OCI-M2 (cell line): ENCODE results near the gene TP53BP2.

ENCODE experiments used
- DNase-seq: peaks from one replicate; lab custom pipeline; 2025; ENCODE audit not compliant: unreplicated experiment; lab: John Stamatoyannopoulos, UW

The TP53BP2 gene

GRCh38 chr1:223770621-223771315 lies 75.0 kb downstream of the TP53BP2 start:
- DNase-seq = no peak

- DNase-seq = no peak
These were observed 79.9 kb downstream of the TP53BP2 start for GRCh38 chr1:223765719-223766340.

- no peak for DNase-seq
These were observed 80.6 kb downstream of the TP53BP2 start for GRCh38 chr1:223765036-223765718.

GRCh38 chr1:223763881-223764280 lies 81.9 kb downstream of the TP53BP2 start:
- DNase-seq = no peak

- no peak for DNase-seq
These were observed 82.5 kb downstream of the TP53BP2 start for GRCh38 chr1:223763251-223763650.

- no peak for DNase-seq
These were observed 84.3 kb downstream of the TP53BP2 start for GRCh38 chr1:223761411-223761810.

- DNase-seq = no peak
These were observed 84.9 kb downstream of the TP53BP2 start for GRCh38 chr1:223760833-223761232.

GRCh38 chr1:223759273-223759672 lies 86.5 kb downstream of the TP53BP2 start:
- DNase-seq = no peak

- no peak for DNase-seq
These were observed 87.0 kb downstream of the TP53BP2 start for GRCh38 chr1:223758734-223759133.

GRCh38 chr1:223756806-223757700 lies 88.7 kb downstream of the TP53BP2 start:
- DNase-seq = no peak

GRCh38 chr1:223755992-223756775 lies 89.6 kb downstream of the TP53BP2 start:
- DNase-seq = no peak

- no peak for DNase-seq
These were observed 90.3 kb downstream of the TP53BP2 start for GRCh38 chr1:223755432-223755792.

GRCh38 chr1:223754681-223755431 lies 90.9 kb downstream of the TP53BP2 start:
- DNase-seq = no peak

- no peak for DNase-seq
These were observed 92.8 kb downstream of the TP53BP2 start for GRCh38 chr1:223752721-223753515.

- DNase-seq = no peak
These were observed 94.1 kb downstream of the TP53BP2 start for GRCh38 chr1:223751696-223752095.

- no peak for DNase-seq
These were observed 94.8 kb downstream of the TP53BP2 start for GRCh38 chr1:223750730-223751570.

- DNase-seq = no peak
These were observed 96.7 kb downstream of the TP53BP2 start for GRCh38 chr1:223748773-223749733.
